HUES48 (cell line): ENCODE measurements around the gene ITPKB.

Source experiments
- H3K27ac ChIP-seq: one replicate; pipeline ENCODE4 v1.7.0; 2013; ENCODE audit warnings: low read depth, low read length, inconsistent platforms
- H3K27me3 ChIP-seq: 2 replicates; pipeline ENCODE4 v1.6.1; 2013; ENCODE audit warnings: mild to moderate bottlenecking, low read length; ENCODE audit not compliant: control insufficient read depth, insufficient read depth
- H3K36me3 ChIP-seq: 2 replicates; pipeline ENCODE4 v1.6.1; 2013; ENCODE audit warnings: low read length; ENCODE audit not compliant: control insufficient read depth, insufficient read depth
- H3K4me1 ChIP-seq: 2 replicates; pipeline ENCODE4 v1.6.1; 2013; ENCODE audit warnings: mild to moderate bottlenecking, low read length; ENCODE audit not compliant: control insufficient read depth, insufficient read depth
- H3K4me3 ChIP-seq: 2 replicates; pipeline ENCODE4 v1.5.1; 2013; ENCODE audit warnings: mild to moderate bottlenecking, low read depth, low read length
- H3K9ac ChIP-seq: 2 replicates; pipeline ENCODE4 v1.6.1; 2013; ENCODE audit warnings: mild to moderate bottlenecking, low read depth, low read length, moderate library complexity
- H3K9me3 ChIP-seq: 2 replicates; pipeline ENCODE4 v1.6.1; 2013; ENCODE audit warnings: low read length; ENCODE audit not compliant: control insufficient read depth, insufficient read depth

Gene ITPKB

GRCh38 chr1:226736908-226737818 lies 1.9 kb downstream of the ITPKB start:
- Histone ChIP-seq H3K27me3 (peaks cover 73% of the 10 kb centered on the region), H3K4me3 (peak overlapping the region; percentile 73), H3K9ac (no peak overlapping the region), H3K36me3 (no peaks in the 10 kb centered on the region), H3K4me1 (peaks cover 24% of the 10 kb centered on the region), H3K9me3 (no peaks in the 10 kb centered on the region), H3K27ac (no peak overlapping the region)

DNA sequence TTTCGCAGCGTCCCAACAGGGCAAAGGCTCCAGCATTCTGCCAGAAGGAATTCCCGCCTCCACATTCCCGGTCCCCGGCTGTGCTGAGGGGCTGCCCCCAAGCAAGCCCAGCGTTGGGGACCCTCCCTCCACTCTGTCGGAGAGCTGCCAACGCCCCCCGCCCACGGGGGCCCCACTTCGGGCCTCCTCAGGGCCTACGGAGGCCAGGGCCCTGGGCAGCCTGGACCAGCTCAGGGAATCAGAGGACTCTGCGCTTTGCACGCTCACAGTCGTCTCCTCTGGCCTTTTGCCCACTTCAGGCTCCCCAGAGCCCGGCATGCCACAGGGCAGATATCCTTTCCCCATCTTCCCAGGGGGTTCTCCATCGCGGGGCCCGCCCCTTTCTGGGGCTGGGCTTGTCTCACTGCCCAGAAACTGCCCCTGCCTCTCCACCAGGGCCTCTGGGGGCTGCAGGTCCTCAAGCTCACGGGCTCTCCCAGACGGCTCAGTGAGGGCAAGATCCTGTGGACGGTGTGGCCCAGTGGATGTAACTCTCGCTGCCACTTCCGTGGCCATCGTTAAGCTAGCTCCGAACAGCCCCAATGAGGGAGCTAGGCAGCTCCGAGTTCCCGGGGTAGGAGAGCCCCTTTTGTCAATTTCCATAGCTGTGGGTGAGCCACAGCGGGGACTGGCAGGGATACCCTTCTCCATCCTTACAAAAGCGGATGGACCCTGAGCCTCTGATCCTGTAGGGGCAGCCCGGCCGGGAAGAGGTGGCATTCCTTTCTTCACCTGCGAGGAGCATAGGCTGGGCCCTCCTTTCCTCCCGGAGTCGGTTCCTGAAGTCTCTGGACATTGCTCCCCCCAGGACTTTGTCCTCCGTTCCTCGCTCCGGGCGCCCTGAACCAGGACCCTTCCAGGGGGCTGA lies 2.8 kb downstream of the ITPKB start:
- H3K27me3 ChIP-seq, result peaks cover 73% of the 10 kb centered on the region
- H3K36me3 ChIP-seq, result no peaks in the 10 kb centered on the region
- H3K9me3 ChIP-seq, result no peaks in the 10 kb centered on the region
- peak overlapping the region; percentile 73 for H3K4me3 ChIP-seq
- peaks cover 29% of the 10 kb centered on the region for H3K4me1 ChIP-seq
- H3K9ac ChIP-seq, result no peak overlapping the region
- H3K27ac ChIP-seq, result no peak overlapping the region

DNA sequence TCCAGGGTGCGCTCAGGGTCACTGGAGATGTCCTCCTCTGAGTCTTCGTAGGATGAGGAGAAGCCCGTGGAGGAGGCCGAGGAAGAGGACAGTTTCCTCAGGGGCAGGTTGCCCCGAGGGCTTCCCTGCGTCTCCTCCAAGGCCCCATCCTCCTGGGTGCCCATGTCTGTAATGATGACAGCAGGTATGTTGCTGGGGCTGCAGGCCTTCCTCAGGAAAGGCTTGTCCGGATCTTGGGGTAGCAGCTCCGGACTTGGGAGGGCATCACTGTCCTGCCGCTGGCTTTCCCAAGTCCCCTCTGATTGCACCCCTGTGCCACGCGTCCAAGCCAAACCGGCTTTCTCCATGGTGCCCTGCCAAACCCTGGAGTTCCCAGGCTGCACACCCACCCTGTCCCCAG lies 3.5 kb downstream of the ITPKB start:
- Histone ChIP-seq H3K9ac (no peak overlapping the region), H3K36me3 (no peaks in the 10 kb centered on the region), H3K27me3 (peaks cover 66% of the 10 kb centered on the region), H3K9me3 (no peaks in the 10 kb centered on the region), H3K4me3 (no peak overlapping the region), H3K4me1 (peaks cover 36% of the 10 kb centered on the region), H3K27ac (no peak overlapping the region)

DNA sequence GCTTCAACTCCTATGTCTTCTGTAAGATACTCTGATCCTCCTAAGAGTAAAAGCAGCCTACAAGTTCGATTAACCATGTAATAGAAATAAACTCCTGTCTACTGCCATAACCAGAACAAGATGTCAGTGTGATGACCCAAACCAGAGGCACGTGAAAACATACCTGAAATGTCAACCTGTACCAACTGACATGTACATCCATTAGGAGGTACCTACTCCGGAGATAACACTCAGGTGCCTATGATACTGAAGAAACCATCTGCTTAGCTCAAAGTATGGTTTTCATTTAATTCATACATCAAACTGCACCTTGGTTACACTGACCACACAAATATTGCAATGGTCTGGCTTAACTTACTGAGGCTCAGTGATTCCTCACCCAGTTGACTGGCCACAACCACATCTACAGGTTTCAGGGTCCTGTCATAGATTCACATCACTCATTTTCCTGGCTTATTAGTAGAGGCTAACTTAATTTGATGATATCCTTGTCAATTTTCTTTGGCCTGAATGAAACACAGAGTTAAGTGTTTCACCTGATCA lies 4.4 kb downstream of the ITPKB start:
- Histone ChIP-seq H3K4me3 (no peak overlapping the region), H3K9me3 (no peaks in the 10 kb centered on the region), H3K4me1 (peaks cover 38% of the 10 kb centered on the region), H3K27me3 (peaks cover 58% of the 10 kb centered on the region), H3K36me3 (no peaks in the 10 kb centered on the region), H3K27ac (no peak overlapping the region), H3K9ac (no peak overlapping the region)

DNA sequence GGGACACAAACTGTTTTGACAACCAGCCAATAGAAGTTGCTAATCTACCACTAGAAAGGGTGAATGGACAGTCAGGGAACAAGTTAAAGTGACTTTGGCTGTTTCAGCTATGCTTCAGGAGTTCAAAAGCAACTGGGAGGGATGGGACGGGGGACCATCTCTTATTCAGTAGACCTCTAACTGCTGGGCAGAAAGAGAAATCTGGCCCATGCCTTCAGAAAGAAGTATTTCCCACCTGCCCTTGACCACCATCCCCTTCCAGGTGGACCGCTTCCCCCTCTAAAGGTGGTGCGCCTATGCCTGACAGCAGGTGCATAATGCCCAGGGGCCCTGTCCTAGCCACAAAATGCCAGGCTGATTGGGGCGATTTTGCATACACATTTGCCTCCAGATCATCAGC lies 5.2 kb downstream of the ITPKB start:
- Histone ChIP-seq H3K4me1 (peaks cover 34% of the 10 kb centered on the region), H3K27me3 (peaks cover 50% of the 10 kb centered on the region), H3K27ac (no peak overlapping the region), H3K9ac (no peak overlapping the region), H3K9me3 (no peaks in the 10 kb centered on the region), H3K36me3 (no peaks in the 10 kb centered on the region), H3K4me3 (no peak overlapping the region)

GRCh38 chr1:226733304-226733703 lies 5.8 kb downstream of the ITPKB start:
- H3K27ac ChIP-seq, result no peak overlapping the region
- no peak overlapping the region for H3K9ac ChIP-seq
- H3K27me3 ChIP-seq, result peaks cover 44% of the 10 kb centered on the region
- no peaks in the 10 kb centered on the region for H3K9me3 ChIP-seq
- no peak overlapping the region for H3K4me3 ChIP-seq
- no peaks in the 10 kb centered on the region for H3K36me3 ChIP-seq
- peaks cover 36% of the 10 kb centered on the region for H3K4me1 ChIP-seq

GRCh38 chr1:226732856-226733291 lies 6.2 kb downstream of the ITPKB start:
- no peak overlapping the region for H3K27ac ChIP-seq
- peaks cover 38% of the 10 kb centered on the region for H3K4me1 ChIP-seq
- H3K9ac ChIP-seq, result no peak overlapping the region
- H3K4me3 ChIP-seq, result no peak overlapping the region
- H3K36me3 ChIP-seq, result no peaks in the 10 kb centered on the region
- H3K27me3 ChIP-seq, result peaks cover 40% of the 10 kb centered on the region
- no peaks in the 10 kb centered on the region for H3K9me3 ChIP-seq

DNA sequence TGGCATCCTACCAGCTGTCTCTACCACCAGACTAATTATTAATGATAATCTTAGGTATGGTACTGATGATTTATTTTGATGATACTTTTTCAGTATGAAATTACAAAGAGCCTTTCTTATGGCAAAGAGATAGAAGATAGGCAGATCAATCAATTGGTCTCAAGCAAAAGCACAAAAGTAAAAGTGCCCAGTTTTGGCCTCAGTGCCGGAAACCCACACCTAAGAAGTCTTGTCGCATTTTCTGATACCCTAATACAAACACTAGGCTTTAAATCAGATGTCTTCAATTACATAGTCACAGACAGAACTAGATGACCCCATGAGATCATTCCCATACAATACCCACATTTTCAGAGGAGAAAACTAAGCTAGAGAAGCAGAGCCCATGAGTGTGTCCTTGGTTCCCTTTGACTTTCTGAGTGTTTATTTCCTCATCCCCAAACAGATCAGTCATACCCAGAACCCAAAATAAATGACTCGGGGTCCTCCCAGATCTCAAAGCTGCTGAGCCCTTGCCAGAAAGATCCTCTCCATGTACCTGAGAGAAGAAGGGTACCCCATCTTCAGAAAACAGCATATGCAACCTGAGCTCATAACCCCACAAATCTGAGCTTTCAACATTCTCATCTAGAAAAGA lies 7.7 kb downstream of the ITPKB start:
- no peaks in the 10 kb centered on the region for H3K9me3 ChIP-seq
- no peak overlapping the region for H3K9ac ChIP-seq
- H3K4me3 ChIP-seq, result no peak overlapping the region
- peaks cover 42% of the 10 kb centered on the region for H3K4me1 ChIP-seq
- H3K27me3 ChIP-seq, result peaks cover 25% of the 10 kb centered on the region
- H3K27ac ChIP-seq, result no peak overlapping the region
- no peaks in the 10 kb centered on the region for H3K36me3 ChIP-seq

DNA sequence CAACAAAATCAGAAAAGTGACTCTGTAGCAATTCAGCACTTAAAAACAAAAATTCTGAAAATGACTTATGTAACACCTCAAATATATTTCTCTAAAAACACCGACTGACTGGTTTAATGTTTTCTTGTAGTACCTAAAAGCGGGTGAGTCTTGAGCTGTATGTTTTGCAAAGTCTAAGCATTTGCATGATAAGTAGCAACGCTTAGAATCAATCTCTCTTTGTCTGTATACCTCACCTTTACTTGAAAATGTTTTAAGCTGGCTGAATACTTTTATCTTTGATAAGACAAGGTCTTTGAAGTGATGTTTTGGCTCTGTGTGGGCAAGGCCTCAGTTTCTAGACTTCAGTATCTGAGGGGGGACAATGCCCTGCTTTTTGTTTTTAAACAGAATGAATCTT lies 8.2 kb downstream of the ITPKB start:
- Histone ChIP-seq H3K9me3 (no peaks in the 10 kb centered on the region), H3K27ac (no peak overlapping the region), H3K36me3 (no peaks in the 10 kb centered on the region), H3K4me1 (peaks cover 37% of the 10 kb centered on the region), H3K9ac (no peak overlapping the region), H3K27me3 (peaks cover 19% of the 10 kb centered on the region), H3K4me3 (no peak overlapping the region; the same call in 1 of the 2 replicates)

- peaks cover 33% of the 10 kb centered on the region for H3K4me1 ChIP-seq
- peaks cover 12% of the 10 kb centered on the region; the same call in 1 of the 2 replicates for H3K27me3 ChIP-seq
- no peak overlapping the region for H3K27ac ChIP-seq
- H3K9me3 ChIP-seq, result no peaks in the 10 kb centered on the region
- no peak overlapping the region for H3K9ac ChIP-seq
- H3K4me3 ChIP-seq, result no peak overlapping the region
- no peaks in the 10 kb centered on the region for H3K36me3 ChIP-seq
Measured at GRCh38 chr1:226730071-226730470, 9.0 kb downstream of the ITPKB start.
